NCI-H2081 (cell line): ENCODE data around the gene CDH5.

Experiments
- DNase-seq, 2 experiments: peaks; one replicate each; lab custom pipeline; 2025; lab: John Stamatoyannopoulos, UW

CDH5 gene

DNA sequence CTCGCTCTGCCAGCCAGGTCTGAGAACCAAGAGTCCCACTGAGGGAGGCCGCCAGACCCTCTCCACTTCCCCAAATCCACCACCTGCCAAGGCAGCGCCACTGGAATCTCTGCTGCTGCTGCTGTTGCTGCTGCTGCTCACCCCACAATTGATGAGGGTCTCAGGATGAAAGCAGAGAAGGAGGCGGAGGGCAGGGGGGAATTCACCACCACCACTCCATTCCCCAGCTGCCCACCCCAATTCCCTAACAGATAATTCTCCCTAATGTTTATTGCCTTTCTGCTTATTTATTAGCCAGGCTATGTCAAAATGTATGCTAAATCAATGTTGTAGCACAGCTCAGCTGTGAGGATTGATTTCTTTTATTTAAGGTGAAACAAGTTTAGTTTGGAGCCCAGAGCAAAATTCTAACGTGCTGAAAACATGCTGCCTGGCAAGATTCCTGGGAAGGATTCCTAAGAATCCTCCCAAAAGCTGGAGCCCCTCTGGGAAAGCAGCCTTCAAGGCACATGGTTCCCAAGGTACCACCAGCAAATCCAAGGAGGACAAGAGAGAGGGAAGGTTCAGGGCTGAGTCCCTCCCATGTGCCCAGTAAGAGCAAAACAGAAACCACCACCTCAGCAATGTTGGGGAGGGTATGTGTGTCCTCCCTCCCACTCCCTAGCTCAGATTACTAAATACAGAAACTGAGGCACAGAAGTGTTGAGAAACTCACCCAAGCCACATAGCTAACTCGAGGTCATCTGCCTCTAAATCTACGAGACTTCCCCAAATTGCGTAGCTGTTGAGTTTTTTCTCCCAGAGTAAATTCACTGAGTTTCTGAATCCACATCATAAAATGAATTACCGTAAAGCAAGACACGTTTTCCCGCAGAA lies 12.2 kb upstream of the CDH5 start:
- no peak for DNase-seq

GRCh38 chr16:66355526-66355925 lies 11.0 kb upstream of the CDH5 start:
- DNase-seq, result no peak

DNA sequence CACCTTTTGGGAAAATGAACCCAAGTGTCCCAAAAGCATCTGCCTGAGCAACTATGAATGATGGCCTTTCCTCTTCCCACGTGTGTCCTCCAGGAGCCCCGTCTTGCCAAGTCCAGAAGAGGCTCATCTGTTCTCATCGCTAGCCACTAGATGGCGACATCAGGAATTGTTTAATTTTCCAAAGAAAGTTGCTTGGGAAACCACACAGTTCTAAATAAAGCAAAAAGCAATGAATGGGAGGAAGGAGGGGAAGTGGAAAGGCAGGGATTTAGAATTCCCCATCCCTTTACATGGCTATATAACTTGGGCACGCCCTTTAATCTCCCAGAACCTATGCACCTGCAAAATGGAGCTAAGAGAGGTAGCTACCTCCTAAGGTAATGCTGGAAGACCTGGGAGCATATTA lies 9.0 kb upstream of the CDH5 start:
- DNase-seq, result peak; percentile 55 to 63

GRCh38 chr16:66358231-66358630 lies 8.3 kb upstream of the CDH5 start:
- no peak for DNase-seq

GRCh38 chr16:66359012-66359411 lies 7.5 kb upstream of the CDH5 start:
- DNase-seq, result no peak

DNA sequence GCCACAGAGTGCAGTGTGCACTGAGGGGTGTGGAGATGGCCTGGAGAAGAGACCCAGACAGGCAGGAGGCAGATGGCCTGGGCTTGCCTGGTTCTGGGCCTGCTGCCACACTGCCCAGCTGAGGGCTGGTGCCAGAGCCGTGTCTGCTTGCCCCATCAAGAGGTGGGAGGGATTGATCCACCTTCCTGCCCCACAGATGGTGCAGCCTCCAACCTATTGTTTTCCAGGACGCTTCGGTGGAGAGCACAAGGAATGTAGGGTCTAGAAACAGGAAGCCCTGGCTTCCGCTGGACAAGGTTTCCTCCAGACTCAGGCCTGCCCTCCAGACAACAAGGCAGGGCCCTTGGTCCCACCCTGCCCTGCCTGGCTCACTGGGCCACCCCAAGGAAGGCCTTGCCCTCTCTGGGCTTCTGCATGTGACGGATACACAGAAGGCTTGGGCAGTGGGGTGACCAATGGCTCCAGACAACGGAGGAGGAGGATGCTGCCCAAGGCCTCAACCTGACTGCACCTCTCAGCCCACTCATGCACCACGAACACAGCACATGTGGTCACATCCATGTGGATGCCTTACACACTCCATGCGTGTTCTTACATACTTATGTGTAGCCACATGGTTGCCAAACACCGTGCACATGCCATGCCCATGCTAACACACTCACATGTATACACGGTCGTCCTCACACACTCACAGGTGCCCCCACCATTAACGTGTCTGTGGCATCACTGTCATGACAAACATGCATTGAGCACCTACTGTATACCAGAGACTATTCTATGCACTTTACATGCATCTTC lies 6.5 kb upstream of the CDH5 start:
- DNase-seq, result no peak

GRCh38 chr16:66360624-66361324 lies 5.7 kb upstream of the CDH5 start:
- DNase-seq, result no peak

DNA sequence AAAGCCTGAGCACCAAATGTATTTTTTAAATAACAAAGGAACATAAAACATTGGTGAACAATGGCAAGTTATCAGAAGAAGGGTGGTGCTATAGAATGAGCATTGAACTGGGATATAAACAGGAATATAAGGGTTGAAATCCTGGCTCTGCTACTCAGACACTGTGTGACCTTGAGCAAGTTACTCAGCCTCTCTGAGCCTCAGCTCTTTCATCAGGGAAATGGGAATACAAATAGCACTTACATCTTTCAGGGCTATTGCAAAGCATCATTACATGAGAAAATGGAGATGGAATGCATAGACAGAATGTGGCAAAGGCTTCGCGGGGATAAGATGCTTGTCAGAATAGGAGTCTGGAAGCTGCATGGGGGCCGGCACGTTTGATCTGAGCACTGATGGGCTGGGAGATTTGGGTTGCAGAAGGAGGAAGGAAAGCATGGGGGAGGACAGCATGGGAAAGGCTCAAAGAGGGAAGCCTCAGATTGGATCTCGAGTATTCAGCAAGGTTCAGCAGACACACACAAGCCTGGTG lies 4.8 kb upstream of the CDH5 start:
- DNase-seq, result no peak

DNA sequence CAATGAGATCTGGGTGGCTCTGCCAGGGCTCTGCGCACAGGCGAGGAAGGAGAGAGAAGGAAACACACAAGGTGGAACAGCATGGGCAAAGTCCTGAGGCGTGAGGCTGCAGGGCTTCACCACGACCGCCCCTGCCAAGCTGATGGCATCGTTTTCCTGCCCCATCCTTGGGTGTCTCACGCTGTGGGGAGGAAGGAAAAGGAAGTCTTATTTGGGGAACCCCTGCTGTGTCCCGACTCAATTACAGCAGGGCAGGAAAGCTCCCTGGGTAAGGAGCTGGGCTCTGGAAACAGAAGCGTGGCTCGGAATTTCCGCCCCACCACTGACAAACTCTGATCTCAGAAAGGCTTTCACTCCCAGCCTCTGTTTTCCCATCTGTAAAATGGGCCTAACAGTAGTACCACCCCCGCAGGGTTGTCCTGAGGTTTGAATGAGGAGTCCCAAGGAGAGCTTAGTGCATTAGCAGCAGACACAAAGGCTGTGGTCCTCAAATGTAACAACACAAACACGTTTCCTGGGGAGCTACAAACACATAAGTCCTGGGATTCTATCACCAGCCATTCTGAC lies 3.2 kb upstream of the CDH5 start:
- no peak for DNase-seq

GRCh38 chr16:66364117-66364958 lies 2.2 kb upstream of the CDH5 start:
- DNase-seq, result no peak

GRCh38 chr16:66364959-66365306 lies 1.6 kb upstream of the CDH5 start:
- DNase-seq, result no peak

GRCh38 chr16:66365651-66366050 lies 840 bp upstream of the CDH5 start:
- no peak for DNase-seq

GRCh38 chr16:66367968-66368891 lies 1.7 kb downstream of the CDH5 start:
- no peak for DNase-seq

- DNase-seq, result no peak
Observed at GRCh38 chr16:66369055-66369592, 2.6 kb downstream of the CDH5 start.

GRCh38 chr16:66370786-66371684 lies 4.5 kb downstream of the CDH5 start:
- DNase-seq, result no peak

DNA sequence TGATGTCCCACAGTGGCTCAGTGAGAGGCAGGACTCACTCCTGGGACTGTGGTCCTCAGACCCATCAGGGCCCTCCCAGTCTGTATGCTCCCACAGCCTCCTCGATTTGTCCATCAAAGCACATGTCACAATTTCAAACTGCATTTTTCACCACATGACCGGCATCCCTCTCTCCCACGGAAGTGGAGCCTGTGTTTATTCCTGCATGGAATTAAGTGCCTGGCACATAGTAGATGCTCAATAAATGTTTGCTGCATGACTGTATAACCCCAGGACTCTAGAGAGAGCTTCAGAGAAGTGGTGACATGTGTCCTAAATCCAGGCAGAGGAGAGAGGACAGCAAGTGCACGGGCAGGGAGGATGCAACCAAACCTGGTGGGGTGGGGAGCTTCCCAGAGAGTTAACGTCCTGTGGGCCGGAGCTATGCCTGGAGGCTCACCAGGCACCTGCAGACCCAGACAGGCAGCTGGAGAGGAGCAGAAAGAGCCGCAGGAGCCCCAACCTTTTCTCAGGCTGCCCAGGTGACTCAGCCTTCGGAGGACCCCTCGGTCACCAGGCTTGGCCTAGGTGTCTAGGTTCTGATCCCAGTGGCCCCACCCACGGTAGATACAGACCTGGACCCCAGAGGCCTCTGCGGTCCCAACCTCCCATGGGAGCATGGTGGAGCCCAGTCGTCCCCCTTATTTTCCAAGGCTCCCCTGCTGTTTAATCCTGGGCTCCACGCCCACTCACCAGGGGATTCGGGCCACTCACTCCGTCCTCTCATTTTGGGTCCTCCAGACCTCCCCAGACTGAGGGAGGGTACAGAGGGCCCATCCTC lies 5.8 kb downstream of the CDH5 start:
- DNase-seq, result no peak

DNA sequence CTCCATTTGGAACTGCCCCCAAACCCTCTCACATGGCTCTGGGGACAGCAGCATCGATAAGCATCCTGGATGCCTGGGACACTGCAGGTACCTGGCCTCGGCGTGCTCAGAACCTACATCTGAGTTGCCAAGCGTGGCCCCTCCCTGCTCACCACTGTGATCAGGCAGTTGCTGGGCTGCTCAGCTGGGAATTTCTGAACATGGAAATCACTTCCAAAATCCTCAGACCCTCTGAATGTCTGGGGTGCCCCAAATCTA lies 6.3 kb downstream of the CDH5 start:
- no peak for DNase-seq

DNA sequence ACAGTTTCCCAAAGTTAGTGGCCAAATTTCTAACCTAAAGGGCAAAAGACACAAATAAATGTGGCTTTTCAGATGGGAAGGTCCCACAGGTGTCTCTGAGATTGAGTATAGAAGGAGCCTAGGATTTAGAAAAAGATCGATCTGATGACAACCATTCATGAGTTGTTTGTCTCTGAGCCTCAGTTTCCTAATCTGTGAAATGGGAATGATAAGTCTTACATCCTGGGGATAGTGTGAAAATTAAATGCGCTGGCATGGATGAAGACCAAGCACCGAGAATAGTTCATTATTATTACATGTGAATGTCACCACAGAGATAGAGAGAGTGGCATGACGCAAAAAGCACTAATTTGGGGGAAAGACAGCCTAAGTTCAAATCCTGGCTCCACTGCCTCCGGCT lies 7.2 kb downstream of the CDH5 start:
- no peak for DNase-seq
